SK-N-MC (cell line): ENCODE data around the gene ERICH4.

Experiments used
- EZH2 ChIP-seq: fragments of 200-600 bp; sonication (generic); IDR thresholded peaks from one replicate; pipeline ENCODE4 v1.6.1; 2017; ENCODE audit warnings: antibody characterized with exemption
- POLR2AphosphoS5 ChIP-seq: IDR thresholded peaks from 2 replicates; pipeline ENCODE4 v1.6.1; 2012; ENCODE audit warnings: mild to moderate bottlenecking, low read depth, low read length, borderline replicate concordance

DNA sequence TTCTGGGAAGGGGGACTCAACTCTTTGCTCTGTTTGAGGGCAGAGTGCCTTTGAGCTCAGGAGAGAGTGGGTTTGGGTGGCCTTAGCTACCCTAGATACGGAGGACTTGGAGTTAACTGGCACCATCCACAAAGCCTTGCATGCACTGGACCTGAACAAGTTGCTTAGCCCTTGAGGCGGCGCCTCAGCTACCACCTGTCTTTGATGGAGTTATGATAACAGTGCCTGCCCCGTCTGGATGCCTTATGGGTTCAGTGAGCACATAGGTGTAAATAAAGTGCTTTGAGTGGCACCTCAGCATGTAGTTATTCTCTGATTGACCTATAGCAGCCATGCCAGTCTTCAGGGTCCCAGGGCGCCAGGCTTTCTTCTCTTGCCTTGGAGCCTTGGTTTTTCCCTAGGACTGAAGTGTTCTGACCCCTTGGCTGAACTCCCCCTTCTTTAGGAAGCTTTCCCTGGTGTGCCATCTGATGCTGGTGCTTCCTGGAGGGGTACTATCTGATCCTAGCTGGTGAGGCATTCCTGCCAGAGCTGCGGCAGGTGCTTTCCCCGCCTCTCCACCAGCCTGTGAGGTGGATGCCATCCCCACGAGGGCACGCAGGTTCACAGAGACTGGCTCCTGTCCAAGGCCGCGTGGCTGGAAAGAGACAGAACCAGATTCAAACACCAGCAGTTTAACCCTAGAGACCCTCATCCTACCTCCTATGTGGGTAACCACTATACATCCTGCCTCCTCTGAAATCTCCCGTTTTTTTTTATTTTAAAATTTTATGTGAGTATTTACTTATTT is 39.6 kb upstream of the ERICH4 start:
- TF ChIP-seq EZH2 (no peak), POLR2AphosphoS5 (no peak)
